Upper lobe of left lung (tissue), 4 donors: ENCODE results near the gene PPM1L.

ENCODE experiments used
- EP300 ChIP-seq, 4 donors: sonication (generic); formaldehyde crosslinking; IDR thresholded peaks; one replicate each; pipeline ENCODE4 v1.5.1; 2017; ENCODE audit warnings: antibody characterized with exemption in 4 of 4, control low read depth in 2 of 4
- POLR2A ChIP-seq, 4 donors: fragments of 450-650 bp; IDR thresholded peaks; one replicate each; pipeline ENCODE4 v1.5.1; 2016 to 2017; ENCODE audit warnings: antibody characterized with exemption in 4 of 4, mild to moderate bottlenecking in 2 of 4
- TF ChIP-seq, protein P1 (sequence below), 6 experiments: fragments of 450-650 bp in 4 of 6; fragments of 200-600 bp in 2 of 6; sonication (generic) in 2 of 6; IDR thresholded peaks; one replicate each; pipeline ENCODE4 v1.5.1; 2016 to 2019; ENCODE audit warnings: antibody characterized with exemption in 6 of 6

DNA sequence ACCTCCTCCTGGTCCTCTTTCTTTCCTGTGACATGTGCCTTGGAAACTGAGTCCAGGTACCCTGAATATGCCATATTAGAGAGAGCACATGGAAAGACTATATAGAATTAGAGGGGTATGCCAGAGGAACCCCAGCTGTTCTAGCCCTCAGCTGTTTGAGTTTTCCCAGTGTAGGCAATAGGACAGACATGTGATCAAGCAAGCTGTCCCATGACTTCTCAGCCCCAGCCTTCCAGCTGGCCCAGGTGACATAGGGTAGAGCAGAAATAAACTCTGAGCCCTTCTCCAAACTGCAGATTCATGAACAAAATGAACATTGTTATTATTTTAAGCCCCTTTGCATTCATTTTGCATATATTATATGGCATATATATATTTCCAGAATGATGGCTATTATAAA, 118.7 kb downstream of the PPM1L start:
- TF ChIP-seq, protein P1, sequence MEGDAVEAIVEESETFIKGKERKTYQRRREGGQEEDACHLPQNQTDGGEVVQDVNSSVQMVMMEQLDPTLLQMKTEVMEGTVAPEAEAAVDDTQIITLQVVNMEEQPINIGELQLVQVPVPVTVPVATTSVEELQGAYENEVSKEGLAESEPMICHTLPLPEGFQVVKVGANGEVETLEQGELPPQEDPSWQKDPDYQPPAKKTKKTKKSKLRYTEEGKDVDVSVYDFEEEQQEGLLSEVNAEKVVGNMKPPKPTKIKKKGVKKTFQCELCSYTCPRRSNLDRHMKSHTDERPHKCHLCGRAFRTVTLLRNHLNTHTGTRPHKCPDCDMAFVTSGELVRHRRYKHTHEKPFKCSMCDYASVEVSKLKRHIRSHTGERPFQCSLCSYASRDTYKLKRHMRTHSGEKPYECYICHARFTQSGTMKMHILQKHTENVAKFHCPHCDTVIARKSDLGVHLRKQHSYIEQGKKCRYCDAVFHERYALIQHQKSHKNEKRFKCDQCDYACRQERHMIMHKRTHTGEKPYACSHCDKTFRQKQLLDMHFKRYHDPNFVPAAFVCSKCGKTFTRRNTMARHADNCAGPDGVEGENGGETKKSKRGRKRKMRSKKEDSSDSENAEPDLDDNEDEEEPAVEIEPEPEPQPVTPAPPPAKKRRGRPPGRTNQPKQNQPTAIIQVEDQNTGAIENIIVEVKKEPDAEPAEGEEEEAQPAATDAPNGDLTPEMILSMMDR (IDR thresholded peaks at IDR 0.05): no peak
- no peak for TF ChIP-seq POLR2A (IDR thresholded peaks at IDR 0.05)
- TF ChIP-seq EP300 (IDR thresholded peaks at IDR 0.05): no peak
